CD4-positive, alpha-beta T cell treated with Interferon gamma for 1 hour (primary cell): Measurements from ENCODE around the gene THY1.

Experiments used
- DNase-seq: peaks from one replicate; pipeline ENCODE4 v3.0.0-alpha.2; 2020

The THY1 gene

GRCh38 chr11:119368121-119369034 lies 54.6 kb downstream of the THY1 start:
- DNase-seq: no peak

GRCh38 chr11:119367661-119368120 lies 55.3 kb downstream of the THY1 start:
- no peak for DNase-seq
